ENCODE data around the gene IRF2BP2. TPM values are rescaled to one million over a fixed set of nuclear protein-coding genes. Genes with fewer than 3 reads are reported as not detected.

Gene IRF2BP2
- total and polyA plus RNA-seq, 2 of the 13 experiments (the other 11 are each of a cell fraction or from before 2014, with no cell fraction given), result 140 to 147 TPM

GRCh38 chr1:234612352-234613127 lies 2.6 kb upstream of the IRF2BP2 start (continued):
- TF ChIP-seq ATF4 (CRISPR knock-in tag; IDR thresholded peaks at IDR 0.05), result peak in 1 of 2 experiments; percentile 99; a peak in 3 of 4 replicates
- no peak; the same call in 1 of the 2 replicates for TF ChIP-seq GRHL1 (CRISPR knock-in tag; conservative IDR thresholded peaks at IDR 0.05)
- TF ChIP-seq MIER2 (CRISPR knock-in tag; IDR thresholded peaks at IDR 0.05), result peak; percentile 86
- peak; percentile 91 for TF ChIP-seq HNF1A (IDR thresholded peaks at IDR 0.05; ENCODE audit: low read depth)
- TF ChIP-seq HNF1A (CRISPR knock-in tag; IDR thresholded peaks at IDR 0.05; ENCODE audit: borderline replicate concordance), result peak; percentile 99
- TF ChIP-seq SNAI1 (CRISPR knock-in tag; IDR thresholded peaks at IDR 0.05; ENCODE audit: borderline replicate concordance), result no peak
- no peak for TF ChIP-seq ZFP41 (CRISPR knock-in tag; IDR thresholded peaks at IDR 0.05; ENCODE audit: borderline replicate concordance)
- no peak for TF ChIP-seq ZBTB40 (IDR thresholded peaks at IDR 0.05)
- peak; percentile 88 for TF ChIP-seq ZBTB40 (CRISPR knock-in tag; IDR thresholded peaks at IDR 0.05)
- no peak for TF ChIP-seq SP1 (IDR thresholded peaks at IDR 0.05)
- no peak for TF ChIP-seq SP1 (CRISPR knock-in tag; IDR thresholded peaks at IDR 0.05)
- TF ChIP-seq MXD3 (CRISPR knock-in tag; IDR thresholded peaks at IDR 0.05), result peak; percentile 58; the same call in 1 of the 2 replicates

All from HepG2 (cell line).